Measurements from ENCODE around the gene NAV3. TPM values are rescaled to one million over a fixed set of nuclear protein-coding genes. Genes with fewer than 3 reads are reported as not detected.

NAV3 gene
- total and polyA plus RNA-seq, 12 donors: 5.0 to 53.4 (median 25.9) TPM

GRCh38 chr12:78005094-78005492, 174.4 kb downstream of the NAV3 start:
- intact Hi-C loops (cut with DNase I): loop anchor here in 1 of 2 donors (10.0 kb wide), 1 partner anchor 120 kb away; no protein-coding TSS in a partner anchor
- no peaks in the 10 kb centered on the region for H3K36me3 ChIP-seq (replicated peaks in 1 of 2)
- 93 to 100% (median 95%) methylated on average over 3 of the region's 3 CpGs for WGBS, 4 donors
- H3K27me3 ChIP-seq: no peaks in the 10 kb centered on the region
- TF ChIP-seq, protein P1, sequence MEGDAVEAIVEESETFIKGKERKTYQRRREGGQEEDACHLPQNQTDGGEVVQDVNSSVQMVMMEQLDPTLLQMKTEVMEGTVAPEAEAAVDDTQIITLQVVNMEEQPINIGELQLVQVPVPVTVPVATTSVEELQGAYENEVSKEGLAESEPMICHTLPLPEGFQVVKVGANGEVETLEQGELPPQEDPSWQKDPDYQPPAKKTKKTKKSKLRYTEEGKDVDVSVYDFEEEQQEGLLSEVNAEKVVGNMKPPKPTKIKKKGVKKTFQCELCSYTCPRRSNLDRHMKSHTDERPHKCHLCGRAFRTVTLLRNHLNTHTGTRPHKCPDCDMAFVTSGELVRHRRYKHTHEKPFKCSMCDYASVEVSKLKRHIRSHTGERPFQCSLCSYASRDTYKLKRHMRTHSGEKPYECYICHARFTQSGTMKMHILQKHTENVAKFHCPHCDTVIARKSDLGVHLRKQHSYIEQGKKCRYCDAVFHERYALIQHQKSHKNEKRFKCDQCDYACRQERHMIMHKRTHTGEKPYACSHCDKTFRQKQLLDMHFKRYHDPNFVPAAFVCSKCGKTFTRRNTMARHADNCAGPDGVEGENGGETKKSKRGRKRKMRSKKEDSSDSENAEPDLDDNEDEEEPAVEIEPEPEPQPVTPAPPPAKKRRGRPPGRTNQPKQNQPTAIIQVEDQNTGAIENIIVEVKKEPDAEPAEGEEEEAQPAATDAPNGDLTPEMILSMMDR (IDR thresholded peaks at IDR 0.05): no peak
- no peak for TF ChIP-seq POLR2A (IDR thresholded peaks at IDR 0.05)
- no peak overlapping the region for H3K27ac ChIP-seq
- no peak for DNase-seq
- H3K9me3 ChIP-seq (replicated peaks in 1 of 3): no peaks in the 10 kb centered on the region
- no peaks in the 10 kb centered on the region for H3K4me1 ChIP-seq (replicated peaks in 1 of 2)
- no peak overlapping the region for H3K4me3 ChIP-seq

DNA sequence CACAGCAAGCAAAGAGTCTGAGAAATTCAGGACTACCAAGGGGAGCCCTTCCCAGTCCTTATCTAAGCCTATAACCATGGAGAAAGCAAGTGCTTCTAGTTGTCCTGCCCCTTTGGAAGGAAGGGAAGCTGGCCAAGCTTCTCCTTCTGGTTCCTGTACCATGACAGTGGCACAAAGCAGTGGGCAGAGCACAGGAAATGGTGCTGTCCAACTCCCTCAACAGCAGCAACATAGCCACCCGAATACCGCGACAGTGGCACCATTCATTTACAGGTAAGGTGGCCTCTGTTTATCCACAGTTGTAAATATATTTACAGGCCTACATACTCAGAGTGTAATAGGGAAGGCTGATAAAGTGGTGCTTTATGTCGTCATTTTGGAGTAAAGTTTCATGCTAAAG, 176.5 kb downstream of the NAV3 start:
- intact Hi-C loops (cut with DNase I): loop anchor here in 1 of 2 donors (10.0 kb wide), 1 partner anchor 118 kb away; no protein-coding TSS in a partner anchor

DNA sequence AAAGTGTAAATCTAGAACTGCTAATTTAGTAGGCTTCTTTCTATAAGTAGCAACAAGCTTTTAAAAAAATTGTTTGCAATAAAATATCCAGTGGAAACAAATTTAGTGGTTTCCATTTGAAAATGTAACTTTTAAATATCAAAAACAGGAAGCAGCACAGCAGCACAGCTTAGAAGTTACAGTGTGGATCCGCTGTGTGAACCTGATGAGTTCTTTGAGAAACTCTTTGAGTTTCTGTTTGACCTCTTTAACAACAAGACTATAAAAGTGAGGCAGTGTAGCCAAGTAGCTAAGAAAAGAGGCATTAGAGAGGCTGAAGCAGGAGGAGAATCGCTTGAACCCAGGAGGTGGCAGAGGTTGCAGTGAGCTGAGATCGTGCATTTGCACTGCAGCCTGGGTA, 178.3 kb downstream of the NAV3 start:
- Histone ChIP-seq H3K9me3 (replicated peaks in 1 of 3) (no peaks in the 10 kb centered on the region), H3K27me3 (no peaks in the 10 kb centered on the region), H3K36me3 (replicated peaks in 1 of 2) (no peaks in the 10 kb centered on the region), H3K4me1 (replicated peaks in 1 of 2) (no peaks in the 10 kb centered on the region), H3K27ac (no peak overlapping the region), H3K4me3 (no peak overlapping the region)
- no peak for DNase-seq
- intact Hi-C loops (cut with DNase I): loop anchor here in 1 of 2 donors (10.0 kb wide), 1 partner anchor 116 kb away; no protein-coding TSS in a partner anchor
- TF ChIP-seq, protein P1 (IDR thresholded peaks at IDR 0.05): no peak
- no peak for TF ChIP-seq POLR2A (IDR thresholded peaks at IDR 0.05)
- 91 to 98% (median 92%) methylated on average over 3 of the region's 3 CpGs for WGBS, 4 donors

More for the DNA sequence above, 176.5 kb downstream of the NAV3 start:
- Histone ChIP-seq H3K36me3 (replicated peaks in 1 of 2) (no peaks in the 10 kb centered on the region), H3K27me3 (no peaks in the 10 kb centered on the region), H3K4me3 (no peak overlapping the region), H3K9me3 (replicated peaks in 1 of 3) (no peaks in the 10 kb centered on the region), H3K27ac (no peak overlapping the region), H3K4me1 (replicated peaks in 1 of 2) (no peaks in the 10 kb centered on the region)
- TF ChIP-seq, protein P1 (IDR thresholded peaks at IDR 0.05): no peak
- no peak for TF ChIP-seq POLR2A (IDR thresholded peaks at IDR 0.05)
- DNase-seq: no peak
- WGBS, 4 donors: 93 to 98% (median 95%) methylated on average over 4 of the region's 4 CpGs

DNA sequence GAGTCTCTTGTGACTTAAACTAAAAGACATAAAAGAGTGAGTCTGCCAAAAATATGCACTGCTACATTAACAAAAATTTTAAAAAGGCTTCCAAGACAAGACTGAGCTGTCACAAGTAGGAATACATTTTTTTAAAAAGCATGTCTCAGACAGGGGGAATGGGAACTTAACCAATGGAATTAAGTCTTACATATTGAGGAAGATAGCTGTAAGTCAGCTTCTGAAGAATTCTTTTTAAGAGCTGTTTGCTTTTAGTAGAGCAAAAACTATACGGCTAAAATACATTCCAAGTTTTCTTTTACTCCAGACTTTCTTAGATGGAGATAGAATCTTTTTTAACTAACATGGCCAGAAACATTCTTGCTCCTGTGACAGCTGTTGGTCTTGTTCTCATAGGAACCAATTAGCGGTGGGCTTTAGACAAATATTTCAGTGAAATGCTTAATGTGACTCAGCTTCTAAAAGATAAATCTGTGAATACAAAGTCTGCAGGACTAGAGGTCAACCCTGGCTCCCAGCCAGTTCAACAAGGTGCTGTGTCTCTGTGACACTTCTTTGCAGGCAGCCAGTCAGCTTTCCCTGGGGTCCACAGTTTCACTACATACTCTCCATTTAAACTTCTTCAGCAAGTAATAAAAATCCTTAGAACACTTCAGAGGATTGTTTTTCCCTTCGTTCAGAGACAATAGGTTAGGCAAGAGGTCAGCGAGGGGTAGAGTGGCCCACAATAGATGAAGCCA, 187.6 kb downstream of the NAV3 start:
- Histone ChIP-seq H3K36me3 (replicated peaks in 1 of 2) (no peaks in the 10 kb centered on the region), H3K9me3 (replicated peaks in 1 of 3) (no peaks in the 10 kb centered on the region), H3K27me3 (no peaks in the 10 kb centered on the region), H3K27ac (no peak overlapping the region), H3K4me3 (no peak overlapping the region), H3K4me1 (replicated peaks in 1 of 2) (peaks cover 0 to 8% of the 10 kb centered on the region in 2 donors)
- peak in 2 of 7 donors; percentile 13 to 37 for DNase-seq
- TF ChIP-seq POLR2A (IDR thresholded peaks at IDR 0.05): no peak
- TF ChIP-seq, protein P1 (IDR thresholded peaks at IDR 0.05): no peak
- 56 to 69% (median 65%) methylated on average over 4 of the region's 4 CpGs for WGBS, 4 donors
- intact Hi-C loops (cut with DNase I): no loop called here
